H1 (cell line): ENCODE results near the gene PELI2.

Experiments used
- CBX5 ChIP-seq: fragments of 300-800, 300-1000 bp; sonication (generic); IDR thresholded peaks from 2 replicates; pipeline ENCODE4 v1.7.1; 2016; ENCODE audit warnings: antibody characterized with exemption, low read length, low read depth
- EP300 ChIP-seq, 2 experiments: IDR thresholded peaks; 1 replicate in 1 of 2; 2 replicates in 1 of 2; pipeline ENCODE4 v1.6.1; 2011 to 2012; ENCODE audit warnings: low read depth in 2 of 2, low read length in 2 of 2, mild to moderate bottlenecking in 2 of 2, borderline replicate concordance in 1 of 2, inconsistent platforms in 1 of 2, moderate library complexity in 1 of 2
- EZH2 ChIP-seq: fragments of 200-600 bp; sonication (generic); IDR thresholded peaks from 2 replicates; pipeline ENCODE4 v1.7.1; 2012; ENCODE audit warnings: low read depth, mild to moderate bottlenecking, moderate library complexity, low read length, inconsistent platforms; ENCODE audit not compliant: severe bottlenecking
- POLR2A ChIP-seq, 2 experiments: IDR thresholded peaks; 1 replicate in 1 of 2; 2 replicates in 1 of 2; pipeline ENCODE4 v1.6.1; 2011; ENCODE audit warnings: low read depth in 2 of 2, low read length in 2 of 2, mild to moderate bottlenecking in 2 of 2; ENCODE audit errors: control extremely low read depth in 1 of 2
- POLR2AphosphoS5 ChIP-seq: IDR thresholded peaks from 2 replicates; pipeline ENCODE4 v1.6.1; 2011; ENCODE audit warnings: low read depth, low read length
- RFX5 ChIP-seq: IDR thresholded peaks from 2 replicates; pipeline ENCODE4 v1.6.1; 2011; ENCODE audit warnings: low read depth, low read length, improper control_type of control experiment, borderline replicate concordance
- ZNF274 ChIP-seq: IDR thresholded peaks from 2 replicates; pipeline ENCODE4 v1.7.0; 2012; ENCODE audit warnings: low read length, borderline replicate concordance; ENCODE audit errors: extremely low read depth
- TF ChIP-seq, protein P1 (sequence below), 3 experiments: IDR thresholded peaks; 1 replicate in 2 of 3; 2 replicates in 1 of 3; pipeline versions ENCODE4 v1.5.1 to v1.6.1; 2011; ENCODE audit warnings: low read length in 3 of 3, mild to moderate bottlenecking in 3 of 3, inconsistent platforms in 2 of 3, low read depth in 1 of 3, moderate library complexity in 1 of 3; ENCODE audit not compliant: insufficient read depth in 1 of 3; ENCODE audit errors: control extremely low read depth in 1 of 3
- TF ChIP-seq, protein P2 (sequence below): IDR thresholded peaks from 2 replicates; pipeline ENCODE4 v1.6.1; 2011; ENCODE audit warnings: low read depth, mild to moderate bottlenecking, low read length; ENCODE audit not compliant: insufficient read depth
- TF ChIP-seq, protein P3 (sequence below): IDR thresholded peaks from 2 replicates; pipeline ENCODE4 v1.6.1; 2012; ENCODE audit warnings: inconsistent platforms

DNA sequence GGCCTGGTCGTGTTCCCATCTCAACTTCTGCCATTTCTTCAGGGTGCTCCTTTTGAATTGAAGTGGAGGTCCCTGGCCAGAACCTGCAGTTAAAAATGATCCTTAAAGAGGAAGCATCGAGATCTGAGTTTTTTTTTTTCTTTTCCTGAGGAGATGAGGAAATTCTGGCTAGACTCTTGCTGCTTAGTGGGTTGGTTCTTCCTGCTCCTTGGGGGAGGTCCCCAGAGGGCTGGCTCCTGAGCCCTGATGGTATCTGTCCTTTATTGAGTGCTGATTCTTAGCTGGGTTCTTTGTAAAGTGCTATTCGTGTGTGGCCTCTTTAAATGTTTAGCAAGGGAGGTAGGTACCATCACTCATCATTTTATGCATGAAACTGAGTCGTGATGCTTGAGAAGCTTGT, 11.7 kb downstream of the PELI2 start:
- TF ChIP-seq, protein P1, sequence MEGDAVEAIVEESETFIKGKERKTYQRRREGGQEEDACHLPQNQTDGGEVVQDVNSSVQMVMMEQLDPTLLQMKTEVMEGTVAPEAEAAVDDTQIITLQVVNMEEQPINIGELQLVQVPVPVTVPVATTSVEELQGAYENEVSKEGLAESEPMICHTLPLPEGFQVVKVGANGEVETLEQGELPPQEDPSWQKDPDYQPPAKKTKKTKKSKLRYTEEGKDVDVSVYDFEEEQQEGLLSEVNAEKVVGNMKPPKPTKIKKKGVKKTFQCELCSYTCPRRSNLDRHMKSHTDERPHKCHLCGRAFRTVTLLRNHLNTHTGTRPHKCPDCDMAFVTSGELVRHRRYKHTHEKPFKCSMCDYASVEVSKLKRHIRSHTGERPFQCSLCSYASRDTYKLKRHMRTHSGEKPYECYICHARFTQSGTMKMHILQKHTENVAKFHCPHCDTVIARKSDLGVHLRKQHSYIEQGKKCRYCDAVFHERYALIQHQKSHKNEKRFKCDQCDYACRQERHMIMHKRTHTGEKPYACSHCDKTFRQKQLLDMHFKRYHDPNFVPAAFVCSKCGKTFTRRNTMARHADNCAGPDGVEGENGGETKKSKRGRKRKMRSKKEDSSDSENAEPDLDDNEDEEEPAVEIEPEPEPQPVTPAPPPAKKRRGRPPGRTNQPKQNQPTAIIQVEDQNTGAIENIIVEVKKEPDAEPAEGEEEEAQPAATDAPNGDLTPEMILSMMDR (IDR thresholded peaks at IDR 0.05; ENCODE audit: control extremely low read depth in 1 of 3, insufficient read depth in 1 of 3, low read depth in 1 of 3, low read length in 3 of 3): no peak
- TF ChIP-seq POLR2A (IDR thresholded peaks at IDR 0.05; ENCODE audit: control extremely low read depth in 1 of 2, low read depth in 2 of 2, low read length in 2 of 2) (no peak), CBX5 (no peak), EZH2 (no peak), EP300 (IDR thresholded peaks at IDR 0.05; ENCODE audit: borderline replicate concordance in 1 of 2, low read depth in 2 of 2, low read length in 2 of 2) (no peak), POLR2AphosphoS5 (no peak), ZNF274 (no peak), RFX5 (no peak)
- TF ChIP-seq, protein P2, sequence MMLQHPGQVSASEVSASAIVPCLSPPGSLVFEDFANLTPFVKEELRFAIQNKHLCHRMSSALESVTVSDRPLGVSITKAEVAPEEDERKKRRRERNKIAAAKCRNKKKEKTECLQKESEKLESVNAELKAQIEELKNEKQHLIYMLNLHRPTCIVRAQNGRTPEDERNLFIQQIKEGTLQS: no peak
- TF ChIP-seq, protein P3, sequence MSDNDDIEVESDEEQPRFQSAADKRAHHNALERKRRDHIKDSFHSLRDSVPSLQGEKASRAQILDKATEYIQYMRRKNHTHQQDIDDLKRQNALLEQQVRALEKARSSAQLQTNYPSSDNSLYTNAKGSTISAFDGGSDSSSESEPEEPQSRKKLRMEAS: no peak
